Ecto neural progenitor cell (in vitro differentiated cells): ENCODE results near the gene CGB7.

Experiments
- DNase-seq: peaks from one replicate; pipeline ENCODE4 v3.0.0-alpha.2; 2018; ENCODE audit warnings: low spot score

The CGB7 gene

DNA sequence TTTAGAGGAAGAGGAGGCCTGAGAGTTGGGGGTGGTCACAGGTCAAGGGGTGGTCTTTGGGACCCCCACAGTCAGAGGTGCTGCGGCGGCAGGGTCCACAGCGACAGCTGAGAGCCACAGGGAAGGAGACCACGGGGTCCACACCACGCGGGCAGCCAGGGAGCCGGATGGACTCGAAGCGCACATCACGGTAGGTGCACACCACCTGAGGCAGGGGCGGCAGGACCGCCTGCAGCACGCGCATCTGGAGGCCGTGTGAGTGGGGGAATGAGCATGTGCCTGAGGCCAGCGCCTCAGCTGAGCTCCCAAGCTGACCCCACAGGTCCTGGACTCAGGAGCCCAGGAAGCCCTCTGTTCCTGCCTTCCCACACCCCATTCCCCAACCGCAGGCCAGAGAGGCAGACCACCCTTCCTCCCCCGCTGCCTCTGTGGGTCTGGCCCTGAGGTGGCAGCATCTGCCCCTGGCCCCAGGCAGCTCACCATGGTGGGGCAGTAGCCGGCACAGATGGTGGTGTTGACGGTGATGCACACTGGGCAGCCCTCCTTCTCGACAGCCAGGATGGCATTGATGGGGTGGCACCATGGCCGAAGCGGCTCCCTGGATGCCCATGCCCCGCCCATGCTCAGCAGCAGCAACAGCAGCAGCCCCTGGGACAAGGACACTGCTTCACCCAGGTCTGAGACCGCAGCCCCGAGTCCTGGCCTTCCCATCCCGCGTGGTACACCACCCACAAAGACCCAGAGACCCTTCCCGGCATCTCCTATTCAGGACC lies 41.3 kb downstream of the CGB7 start:
- no peak for DNase-seq

DNA sequence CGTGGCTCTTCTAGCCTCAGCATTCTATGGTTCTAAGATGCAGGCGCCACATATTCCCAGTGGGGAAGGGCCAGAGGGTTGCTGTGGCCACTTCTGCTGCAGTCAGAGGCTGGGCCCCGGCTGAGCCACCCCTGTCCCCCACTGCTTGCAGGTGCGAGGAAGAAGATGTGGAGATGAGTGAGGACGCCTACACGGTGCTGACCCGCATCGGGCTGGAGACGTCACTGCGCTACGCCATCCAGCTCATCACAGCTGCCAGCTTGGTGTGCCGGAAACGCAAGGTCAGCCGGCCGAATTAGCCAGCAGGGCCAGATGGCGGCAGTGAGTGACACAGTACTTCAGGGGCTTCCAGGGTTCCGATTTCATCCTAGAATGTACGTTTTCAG lies 42.7 kb downstream of the CGB7 start:
- no peak for DNase-seq

DNA sequence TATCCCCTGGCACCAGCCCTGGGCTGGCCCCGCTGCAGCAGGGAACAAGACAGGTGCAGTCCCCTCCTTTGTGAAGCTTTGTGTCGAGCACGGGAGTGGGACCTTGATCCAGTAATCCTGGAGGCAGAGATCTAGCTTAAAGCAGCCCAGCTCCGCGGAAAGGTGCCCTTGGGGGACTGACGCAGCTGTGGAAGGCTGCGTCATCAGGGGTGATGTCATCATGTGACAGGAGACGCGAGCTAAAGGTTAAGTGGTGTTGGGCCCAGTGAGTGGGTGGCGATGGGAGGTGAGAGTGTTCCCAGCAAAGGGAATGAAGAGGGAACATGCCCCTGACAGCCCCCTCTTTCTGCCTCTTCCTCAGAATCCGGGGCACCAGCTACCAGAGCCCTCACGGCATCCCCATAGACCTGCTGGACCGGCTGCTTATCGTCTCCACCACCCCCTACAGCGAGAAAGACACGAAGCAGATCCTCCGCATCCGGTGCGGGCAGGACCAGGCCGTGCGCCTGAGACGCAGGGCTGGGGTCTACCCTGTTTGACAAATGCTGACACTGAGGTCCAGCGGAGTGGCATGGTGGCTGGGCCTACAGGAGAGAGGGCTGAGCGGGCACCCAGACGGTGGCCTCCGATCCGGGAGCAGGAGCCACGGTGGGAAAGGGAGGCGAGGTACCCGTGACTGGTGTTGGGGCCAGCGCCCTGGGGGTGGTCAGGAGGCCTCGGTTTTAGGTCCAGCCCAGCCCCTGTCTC lies 43.3 kb downstream of the CGB7 start:
- no peak for DNase-seq

DNA sequence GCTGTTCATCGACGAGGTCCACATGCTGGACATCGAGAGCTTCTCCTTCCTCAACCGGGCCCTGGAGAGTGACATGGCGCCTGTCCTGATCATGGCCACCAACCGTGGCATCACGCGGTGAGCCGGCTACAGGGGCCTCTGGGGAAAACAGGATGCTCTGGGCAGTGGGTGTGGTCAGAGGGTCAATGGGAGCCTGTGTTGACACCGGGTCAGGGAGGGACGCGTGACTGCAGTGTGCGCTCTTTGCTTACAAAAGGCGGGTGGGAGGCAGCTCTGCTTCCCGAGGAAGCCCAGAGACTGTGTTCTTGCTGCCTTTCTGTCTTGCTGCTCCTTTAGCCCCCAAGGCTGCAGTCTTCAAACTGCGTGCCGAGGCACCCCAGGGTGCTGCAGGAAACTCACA lies 46.4 kb downstream of the CGB7 start:
- DNase-seq = no peak

DNA sequence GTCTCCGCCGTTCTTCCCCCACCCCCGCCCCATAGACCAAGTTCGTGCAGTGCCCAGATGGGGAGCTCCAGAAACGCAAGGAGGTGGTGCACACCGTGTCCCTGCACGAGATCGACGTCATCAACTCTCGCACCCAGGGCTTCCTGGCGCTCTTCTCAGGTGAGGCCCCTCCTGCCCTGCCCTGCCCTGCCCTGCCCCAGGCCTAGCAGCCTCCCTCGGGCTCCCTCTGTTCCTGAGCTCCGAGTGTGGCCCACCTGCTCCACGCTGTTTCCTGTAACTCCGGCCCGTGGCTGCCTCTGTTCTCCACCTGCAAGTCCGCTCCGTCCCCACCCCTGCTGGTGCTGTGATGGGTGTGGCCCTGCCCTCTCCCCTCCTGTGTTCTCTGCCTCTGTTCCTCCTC lies 47.1 kb downstream of the CGB7 start:
- no peak for DNase-seq

DNA sequence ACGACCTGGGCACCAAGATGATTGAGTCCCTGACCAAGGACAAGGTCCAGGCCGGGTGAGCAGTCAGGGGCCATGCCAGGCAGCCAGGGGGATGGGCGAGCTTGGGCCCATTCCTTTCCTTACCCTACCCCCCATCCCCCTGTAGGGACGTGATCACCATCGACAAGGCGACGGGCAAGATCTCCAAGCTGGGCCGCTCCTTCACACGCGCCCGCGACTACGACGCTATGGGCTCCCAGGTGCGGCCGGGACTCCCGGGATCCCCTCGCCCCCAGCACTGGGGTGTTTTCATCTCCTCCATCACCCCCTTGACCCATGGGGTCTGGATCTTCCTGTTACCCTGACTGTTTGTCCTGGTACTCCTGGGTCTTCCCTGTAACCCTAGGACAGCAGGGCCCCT lies 47.7 kb downstream of the CGB7 start:
- DNase-seq = no peak

DNA sequence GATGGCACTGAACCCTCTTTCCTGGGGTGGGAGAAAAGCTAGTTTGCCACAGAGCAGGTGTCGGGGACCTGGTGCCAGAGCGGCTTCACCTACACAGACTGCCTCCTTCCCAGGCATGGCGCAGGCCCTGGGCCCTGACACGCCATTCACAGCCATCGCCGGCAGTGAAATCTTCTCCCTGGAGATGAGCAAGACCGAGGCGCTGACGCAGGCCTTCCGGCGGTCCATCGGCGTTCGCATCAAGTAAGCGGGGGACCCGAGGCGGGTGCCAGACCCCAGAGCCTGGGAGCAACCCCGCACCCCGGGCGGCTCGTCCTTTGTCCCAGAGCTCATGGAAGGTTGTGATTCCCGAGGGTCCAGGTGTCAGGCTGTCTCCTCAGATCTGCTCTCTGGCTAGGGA lies 50.6 kb downstream of the CGB7 start:
- no peak for DNase-seq

DNA sequence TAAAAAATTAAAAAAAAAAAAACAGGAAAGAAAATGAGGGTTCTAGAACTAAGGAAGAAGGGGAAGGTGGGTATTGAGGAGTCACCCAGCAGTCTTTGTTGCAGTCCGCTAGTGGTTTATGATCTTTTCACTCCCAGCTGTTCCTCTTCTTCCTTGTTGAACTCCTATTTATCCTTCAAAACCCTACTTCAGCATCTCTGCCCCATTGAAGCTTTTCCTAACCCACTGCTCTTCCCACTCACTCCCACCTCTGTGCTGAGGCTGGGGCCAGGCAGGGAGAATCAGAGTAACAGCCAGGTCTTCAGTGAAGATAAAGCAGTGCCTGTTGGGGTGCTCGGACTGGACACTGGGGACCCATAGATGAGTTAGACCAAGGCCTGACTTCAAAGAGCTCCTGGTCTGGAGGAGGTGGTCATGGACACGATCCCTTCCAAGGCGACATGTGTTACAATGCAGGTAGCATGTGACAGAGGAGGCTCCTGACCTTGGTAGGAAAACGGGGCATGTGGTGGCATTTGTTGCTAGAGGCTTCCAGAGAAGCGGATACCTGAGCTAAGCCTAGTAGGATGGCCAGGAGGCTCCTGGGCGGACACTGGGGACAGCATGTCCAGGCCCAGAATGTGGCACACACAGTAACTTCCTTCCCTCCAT lies 52.5 kb downstream of the CGB7 start:
- DNase-seq = no peak
